ENCODE results near the gene MIR17HG.

The MIR17HG gene

GRCh38 chr13:91347202-91347995 lies at the start of gene MIR17HG:
TSS of gene MIR17HG (plus strand) at chr13:91347687.
- no peaks in the 10 kb centered on the region for H3K9me3 ChIP-seq (ENCODE audit: control insufficient read depth in 2 of 2, low read length in 2 of 2)
- H3K36me3 ChIP-seq (ENCODE audit: control insufficient read depth in 2 of 2, insufficient read depth in 2 of 2, low read length in 2 of 2), result peaks cover 12 to 15% of the 10 kb centered on the region in 2 donors
- peak within 1 kb of the TSS; percentile 73 to 91 for H3K9ac ChIP-seq (ENCODE audit: low read depth in 1 of 2, low read length in 2 of 2)
- H3K4me3 ChIP-seq (ENCODE audit: low read length in 2 of 2), result peak within 1 kb of the TSS; percentile 82 to 89
- peak within 1 kb of the TSS; percentile 91 to 94 for H3K27ac ChIP-seq (ENCODE audit: low read depth in 2 of 2, low read length in 2 of 2)
- H3K27me3 ChIP-seq (ENCODE audit: control insufficient read depth in 2 of 2, insufficient read depth in 2 of 2, low read length in 2 of 2), result no peaks in the 10 kb centered on the region
- peaks cover 3 to 20% of the 10 kb centered on the region in 2 donors for H3K4me1 ChIP-seq (ENCODE audit: control insufficient read depth in 2 of 2, insufficient read depth in 2 of 2, low read length in 2 of 2)

- Histone ChIP-seq H3K4me3 (ENCODE audit: low read length in 2 of 2) (no peak overlapping the region), H3K9ac (ENCODE audit: low read depth in 1 of 2, low read length in 2 of 2) (no peak overlapping the region), H3K36me3 (ENCODE audit: control insufficient read depth in 2 of 2, insufficient read depth in 2 of 2, low read length in 2 of 2) (no peaks in the 10 kb centered on the region), H3K27ac (ENCODE audit: low read depth in 2 of 2, low read length in 2 of 2) (no peak overlapping the region), H3K9me3 (ENCODE audit: control insufficient read depth in 2 of 2, low read length in 2 of 2) (no peaks in the 10 kb centered on the region), H3K4me1 (ENCODE audit: control insufficient read depth in 2 of 2, insufficient read depth in 2 of 2, low read length in 2 of 2) (peaks cover 0 to 2% of the 10 kb centered on the region in 2 donors), H3K27me3 (ENCODE audit: control insufficient read depth in 2 of 2, insufficient read depth in 2 of 2, low read length in 2 of 2) (no peaks in the 10 kb centered on the region)
Observed at GRCh38 chr13:91298060-91298459, 49.4 kb upstream of the MIR17HG start.

GRCh38 chr13:91302111-91302510 lies 45.4 kb upstream of the MIR17HG start:
- Histone ChIP-seq H3K9ac (ENCODE audit: low read depth in 1 of 2, low read length in 2 of 2) (no peak overlapping the region), H3K27ac (ENCODE audit: low read depth in 2 of 2, low read length in 2 of 2) (no peak overlapping the region), H3K4me3 (ENCODE audit: low read length in 2 of 2) (no peak overlapping the region), H3K27me3 (ENCODE audit: control insufficient read depth in 2 of 2, insufficient read depth in 2 of 2, low read length in 2 of 2) (no peaks in the 10 kb centered on the region), H3K9me3 (ENCODE audit: control insufficient read depth in 2 of 2, low read length in 2 of 2) (no peaks in the 10 kb centered on the region), H3K4me1 (ENCODE audit: control insufficient read depth in 2 of 2, insufficient read depth in 2 of 2, low read length in 2 of 2) (no peaks in the 10 kb centered on the region), H3K36me3 (ENCODE audit: control insufficient read depth in 2 of 2, insufficient read depth in 2 of 2, low read length in 2 of 2) (no peaks in the 10 kb centered on the region)

GRCh38 chr13:91303031-91303430 lies 44.5 kb upstream of the MIR17HG start:
- H3K4me3 ChIP-seq (ENCODE audit: low read length in 2 of 2), result no peak overlapping the region
- H3K9me3 ChIP-seq (ENCODE audit: control insufficient read depth in 2 of 2, low read length in 2 of 2), result no peaks in the 10 kb centered on the region
- no peaks in the 10 kb centered on the region for H3K36me3 ChIP-seq (ENCODE audit: control insufficient read depth in 2 of 2, insufficient read depth in 2 of 2, low read length in 2 of 2)
- H3K27me3 ChIP-seq (ENCODE audit: control insufficient read depth in 2 of 2, insufficient read depth in 2 of 2, low read length in 2 of 2), result no peaks in the 10 kb centered on the region
- H3K27ac ChIP-seq (ENCODE audit: low read depth in 2 of 2, low read length in 2 of 2), result no peak overlapping the region
- H3K9ac ChIP-seq (ENCODE audit: low read depth in 1 of 2, low read length in 2 of 2), result no peak overlapping the region
- no peaks in the 10 kb centered on the region for H3K4me1 ChIP-seq (ENCODE audit: control insufficient read depth in 2 of 2, insufficient read depth in 2 of 2, low read length in 2 of 2)

GRCh38 chr13:91304741-91305140 lies 42.7 kb upstream of the MIR17HG start:
- Histone ChIP-seq H3K4me3 (ENCODE audit: low read length in 2 of 2) (no peak overlapping the region), H3K9me3 (ENCODE audit: control insufficient read depth in 2 of 2, low read length in 2 of 2) (no peaks in the 10 kb centered on the region), H3K9ac (ENCODE audit: low read depth in 1 of 2, low read length in 2 of 2) (no peak overlapping the region), H3K27me3 (ENCODE audit: control insufficient read depth in 2 of 2, insufficient read depth in 2 of 2, low read length in 2 of 2) (no peaks in the 10 kb centered on the region), H3K4me1 (ENCODE audit: control insufficient read depth in 2 of 2, insufficient read depth in 2 of 2, low read length in 2 of 2) (no peaks in the 10 kb centered on the region), H3K36me3 (ENCODE audit: control insufficient read depth in 2 of 2, insufficient read depth in 2 of 2, low read length in 2 of 2) (no peaks in the 10 kb centered on the region), H3K27ac (ENCODE audit: low read depth in 2 of 2, low read length in 2 of 2) (no peak overlapping the region)

GRCh38 chr13:91305652-91306051 lies 41.8 kb upstream of the MIR17HG start:
- Histone ChIP-seq H3K27me3 (ENCODE audit: control insufficient read depth in 2 of 2, insufficient read depth in 2 of 2, low read length in 2 of 2) (no peaks in the 10 kb centered on the region), H3K4me1 (ENCODE audit: control insufficient read depth in 2 of 2, insufficient read depth in 2 of 2, low read length in 2 of 2) (no peaks in the 10 kb centered on the region), H3K9ac (ENCODE audit: low read depth in 1 of 2, low read length in 2 of 2) (no peak overlapping the region), H3K36me3 (ENCODE audit: control insufficient read depth in 2 of 2, insufficient read depth in 2 of 2, low read length in 2 of 2) (no peaks in the 10 kb centered on the region), H3K4me3 (ENCODE audit: low read length in 2 of 2) (no peak overlapping the region), H3K9me3 (ENCODE audit: control insufficient read depth in 2 of 2, low read length in 2 of 2) (no peaks in the 10 kb centered on the region), H3K27ac (ENCODE audit: low read depth in 2 of 2, low read length in 2 of 2) (no peak overlapping the region)

GRCh38 chr13:91307887-91308286 lies 39.6 kb upstream of the MIR17HG start:
- H3K4me3 ChIP-seq (ENCODE audit: low read length in 2 of 2), result no peak overlapping the region

GRCh38 chr13:91308299-91308698 lies 39.2 kb upstream of the MIR17HG start:
- Histone ChIP-seq H3K9ac (ENCODE audit: low read depth in 1 of 2, low read length in 2 of 2) (no peak overlapping the region), H3K27me3 (ENCODE audit: control insufficient read depth in 2 of 2, insufficient read depth in 2 of 2, low read length in 2 of 2) (no peaks in the 10 kb centered on the region), H3K36me3 (ENCODE audit: control insufficient read depth in 2 of 2, insufficient read depth in 2 of 2, low read length in 2 of 2) (no peaks in the 10 kb centered on the region), H3K4me3 (ENCODE audit: low read length in 2 of 2) (no peak overlapping the region), H3K9me3 (ENCODE audit: control insufficient read depth in 2 of 2, low read length in 2 of 2) (no peaks in the 10 kb centered on the region), H3K4me1 (ENCODE audit: control insufficient read depth in 2 of 2, insufficient read depth in 2 of 2, low read length in 2 of 2) (peaks cover 0 to 3% of the 10 kb centered on the region in 2 donors), H3K27ac (ENCODE audit: low read depth in 2 of 2, low read length in 2 of 2) (no peak overlapping the region)

More at GRCh38 chr13:91307887-91308286, 39.6 kb upstream of the MIR17HG start:
- Histone ChIP-seq H3K27ac (ENCODE audit: low read depth in 2 of 2, low read length in 2 of 2) (no peak overlapping the region), H3K9me3 (ENCODE audit: control insufficient read depth in 2 of 2, low read length in 2 of 2) (no peaks in the 10 kb centered on the region), H3K27me3 (ENCODE audit: control insufficient read depth in 2 of 2, insufficient read depth in 2 of 2, low read length in 2 of 2) (no peaks in the 10 kb centered on the region), H3K9ac (ENCODE audit: low read depth in 1 of 2, low read length in 2 of 2) (no peak overlapping the region), H3K36me3 (ENCODE audit: control insufficient read depth in 2 of 2, insufficient read depth in 2 of 2, low read length in 2 of 2) (no peaks in the 10 kb centered on the region), H3K4me1 (ENCODE audit: control insufficient read depth in 2 of 2, insufficient read depth in 2 of 2, low read length in 2 of 2) (peaks cover 0 to 3% of the 10 kb centered on the region in 2 donors)

GRCh38 chr13:91311491-91311890 lies 36.0 kb upstream of the MIR17HG start:
- peaks cover 0 to 3% of the 10 kb centered on the region in 2 donors for H3K4me1 ChIP-seq (ENCODE audit: control insufficient read depth in 2 of 2, insufficient read depth in 2 of 2, low read length in 2 of 2)
- no peak overlapping the region for H3K27ac ChIP-seq (ENCODE audit: low read depth in 2 of 2, low read length in 2 of 2)
- no peaks in the 10 kb centered on the region for H3K36me3 ChIP-seq (ENCODE audit: control insufficient read depth in 2 of 2, insufficient read depth in 2 of 2, low read length in 2 of 2)
- H3K9ac ChIP-seq (ENCODE audit: low read depth in 1 of 2, low read length in 2 of 2), result no peak overlapping the region
- no peaks in the 10 kb centered on the region for H3K9me3 ChIP-seq (ENCODE audit: control insufficient read depth in 2 of 2, low read length in 2 of 2)
- H3K27me3 ChIP-seq (ENCODE audit: control insufficient read depth in 2 of 2, insufficient read depth in 2 of 2, low read length in 2 of 2), result no peaks in the 10 kb centered on the region
- H3K4me3 ChIP-seq (ENCODE audit: low read length in 2 of 2), result no peak overlapping the region

GRCh38 chr13:91312324-91312723 lies 35.2 kb upstream of the MIR17HG start:
- no peak overlapping the region for H3K4me3 ChIP-seq (ENCODE audit: low read length in 2 of 2)
- no peaks in the 10 kb centered on the region for H3K9me3 ChIP-seq (ENCODE audit: control insufficient read depth in 2 of 2, low read length in 2 of 2)
- peaks cover 0 to 3% of the 10 kb centered on the region in 2 donors for H3K4me1 ChIP-seq (ENCODE audit: control insufficient read depth in 2 of 2, insufficient read depth in 2 of 2, low read length in 2 of 2)
- H3K27ac ChIP-seq (ENCODE audit: low read depth in 2 of 2, low read length in 2 of 2), result no peak overlapping the region
- no peaks in the 10 kb centered on the region for H3K27me3 ChIP-seq (ENCODE audit: control insufficient read depth in 2 of 2, insufficient read depth in 2 of 2, low read length in 2 of 2)
- no peaks in the 10 kb centered on the region for H3K36me3 ChIP-seq (ENCODE audit: control insufficient read depth in 2 of 2, insufficient read depth in 2 of 2, low read length in 2 of 2)
- H3K9ac ChIP-seq (ENCODE audit: low read depth in 1 of 2, low read length in 2 of 2), result no peak overlapping the region
